Measurements from ENCODE around the gene CENPU.
A peak's percentile ranks its signal among the peaks of the same experiment; 100 is the strongest.
"Not testable (repeated sequence)": the region's sequence is repeated elsewhere in the genome, so short reads cannot be mapped to it uniquely, and the experiment has no call there.

Gene CENPU

GRCh38 chr4:184751585-184751956, 17.7 kb upstream of the CENPU start:
- peak; percentile 5 to 38 for DNase-seq

DNA sequence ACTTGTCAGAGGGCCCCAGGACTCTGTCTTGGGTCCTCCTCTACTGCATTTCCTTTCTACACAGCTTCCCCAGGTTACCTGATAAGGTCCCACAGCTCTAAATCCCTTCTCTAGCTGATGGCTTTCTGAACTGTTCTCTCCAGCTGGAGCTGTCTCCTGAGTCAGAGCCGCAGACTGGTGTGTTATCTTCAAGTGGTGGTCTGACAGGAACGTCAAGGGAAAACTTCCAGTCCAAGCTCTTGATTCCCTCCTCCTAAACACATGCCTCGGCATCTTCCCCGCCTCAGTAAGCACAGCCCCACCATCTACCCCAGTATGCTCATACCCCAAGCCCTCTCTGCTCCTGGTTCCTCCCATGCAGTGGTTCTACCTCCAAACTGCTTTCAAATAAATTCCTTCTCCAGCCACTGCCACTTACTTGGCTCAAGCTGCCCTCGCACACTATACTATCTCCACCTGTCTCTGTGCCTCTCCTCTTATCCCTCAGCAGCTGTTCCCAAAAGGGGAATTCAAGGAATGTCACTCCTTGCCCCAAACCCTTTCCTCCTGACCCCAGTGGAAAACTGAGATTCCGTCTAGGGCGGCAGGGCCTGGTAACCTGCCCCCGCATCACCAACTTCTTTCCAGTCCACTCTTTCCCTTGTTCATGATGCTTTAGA, 17.2 kb upstream of the CENPU start:
- no peak for DNase-seq

DNA sequence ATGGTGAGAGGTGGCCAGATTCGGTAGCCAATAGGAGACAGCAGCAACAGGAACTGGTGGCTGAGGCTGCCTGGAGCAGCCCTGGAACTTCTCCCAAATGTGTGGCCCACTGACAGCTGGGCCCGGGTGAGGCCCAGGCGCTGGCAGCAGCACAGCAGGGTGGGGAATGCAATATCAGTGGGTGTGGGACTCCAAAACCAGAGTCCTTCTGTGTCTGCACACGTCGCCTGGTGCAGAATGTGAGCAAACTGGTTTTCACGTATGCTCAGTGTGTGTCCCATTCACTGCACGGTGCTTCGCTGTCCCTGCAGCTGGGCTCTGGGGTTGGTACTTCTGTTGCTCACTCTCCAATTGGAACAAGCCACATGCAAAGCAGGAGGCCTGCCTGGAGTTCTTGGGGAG, 14.4 kb upstream of the CENPU start:
- DNase-seq = peak in 1 of 2 experiments; percentile 18

- DNase-seq = peak in 1 of 2 experiments; percentile 14
These were observed 13.3 kb upstream of the CENPU start for GRCh38 chr4:184747034-184747830.

DNA sequence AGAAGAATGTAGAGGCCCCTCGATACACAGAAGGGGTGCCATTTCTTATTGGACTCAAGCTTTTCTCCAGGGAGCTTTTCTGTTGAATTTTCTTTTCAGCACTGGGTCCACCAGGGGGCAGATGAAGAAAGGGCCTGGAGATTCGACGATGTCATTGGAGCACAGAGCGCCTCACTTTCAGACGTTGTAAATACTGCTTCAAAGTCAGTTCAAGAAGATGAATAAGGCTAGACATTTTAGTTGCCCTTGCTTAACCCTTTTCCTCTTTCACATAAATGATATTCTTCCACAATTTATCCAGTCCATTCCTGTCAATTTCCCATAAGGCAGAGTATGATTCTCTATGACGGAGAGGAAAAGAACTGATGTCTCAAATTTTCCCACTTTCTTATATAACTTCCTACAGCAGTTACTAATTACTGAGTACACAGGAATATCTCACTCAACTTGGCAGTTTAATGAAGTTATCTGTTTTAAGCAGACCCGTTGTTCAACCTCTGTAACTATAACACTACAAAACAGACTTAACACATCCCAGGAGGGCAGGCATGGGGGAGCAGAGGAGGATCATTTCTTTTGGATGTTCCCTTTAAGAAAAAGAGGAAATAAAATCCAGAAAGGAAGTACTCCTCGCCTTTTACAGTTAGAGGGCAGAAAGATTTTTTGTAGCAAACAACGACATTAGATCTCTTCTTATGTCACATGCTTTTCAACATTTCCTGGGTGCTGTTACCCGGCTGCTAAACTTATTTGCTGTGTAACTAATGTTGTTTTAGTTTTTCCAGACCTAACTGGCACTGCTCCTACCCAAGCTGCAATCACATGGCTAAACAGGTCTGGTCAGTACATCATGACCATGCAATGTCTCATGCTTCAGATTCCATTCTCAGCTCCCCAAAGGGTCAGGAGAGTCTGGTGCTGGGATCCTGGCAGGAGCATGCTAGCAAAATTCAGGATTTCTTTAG, 12.2 kb upstream of the CENPU start:
- peak; percentile 98 for DNase-seq

DNA sequence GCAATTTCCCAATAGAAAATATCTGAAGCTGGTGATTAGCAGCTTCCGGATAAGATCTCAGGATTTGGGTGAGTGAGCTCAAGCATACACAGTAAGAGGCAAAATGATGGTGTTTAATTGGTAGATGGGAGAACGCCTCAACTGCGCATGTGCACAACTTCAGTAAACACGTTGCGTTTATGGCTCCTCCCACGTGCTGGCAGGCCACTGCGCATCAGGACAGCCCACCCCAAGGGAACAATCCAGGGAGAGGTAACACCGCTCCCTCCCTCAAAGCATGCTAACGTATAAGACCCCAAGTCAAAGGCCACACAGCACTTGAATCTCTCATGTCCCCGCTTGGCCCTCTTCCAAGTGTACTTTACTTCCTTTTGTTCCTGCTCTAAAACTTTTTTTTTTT, 10.3 kb upstream of the CENPU start:
- DNase-seq = no peak

- DNase-seq = no peak
These were observed 9.8 kb upstream of the CENPU start for GRCh38 chr4:184743650-184744049.

GRCh38 chr4:184741651-184742050, 7.8 kb upstream of the CENPU start:
- not testable (repeated sequence) for DNase-seq

DNA sequence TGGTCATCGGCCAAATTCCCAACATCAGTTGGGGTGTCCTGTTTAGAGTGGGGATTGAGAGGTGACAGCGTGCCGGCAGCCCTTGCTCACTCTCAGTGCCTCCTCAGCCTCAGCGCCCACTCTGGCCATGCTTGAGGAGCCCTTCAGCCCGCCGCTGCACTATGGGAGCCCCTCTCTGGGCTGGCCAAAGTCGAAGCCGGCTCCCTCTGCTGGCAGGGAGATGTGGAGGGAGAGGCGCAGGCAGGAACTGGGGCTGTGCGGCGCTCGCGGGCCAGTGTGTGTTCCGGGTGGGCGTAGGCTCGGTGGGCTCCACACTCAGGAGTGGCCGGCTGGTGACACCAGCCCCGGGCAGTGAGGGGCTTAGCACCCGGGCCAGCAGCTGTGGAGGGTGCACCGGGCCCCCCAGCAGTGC, 7.1 kb upstream of the CENPU start:
- no peak for DNase-seq

DNA sequence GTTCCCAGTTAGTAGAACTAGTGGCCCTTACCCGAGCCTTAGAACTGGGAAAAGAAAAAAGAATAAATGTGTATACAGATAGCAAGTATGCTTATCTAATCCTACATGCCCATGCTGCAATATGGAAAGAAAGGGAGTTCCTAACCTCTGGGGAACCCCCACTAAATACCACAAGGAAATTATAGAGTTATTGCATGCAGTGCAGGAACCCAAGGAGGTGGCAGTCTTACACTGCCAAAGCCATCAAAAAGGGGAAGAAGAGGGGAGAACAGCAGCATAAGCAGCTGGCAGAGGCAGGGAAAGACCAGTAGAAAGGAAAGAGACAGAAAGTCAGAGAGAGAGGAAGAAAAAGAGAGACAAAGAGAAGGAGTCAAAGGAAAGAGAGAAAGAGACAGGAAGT, 5.7 kb upstream of the CENPU start:
- peak; percentile 69 to 72 for DNase-seq

DNA sequence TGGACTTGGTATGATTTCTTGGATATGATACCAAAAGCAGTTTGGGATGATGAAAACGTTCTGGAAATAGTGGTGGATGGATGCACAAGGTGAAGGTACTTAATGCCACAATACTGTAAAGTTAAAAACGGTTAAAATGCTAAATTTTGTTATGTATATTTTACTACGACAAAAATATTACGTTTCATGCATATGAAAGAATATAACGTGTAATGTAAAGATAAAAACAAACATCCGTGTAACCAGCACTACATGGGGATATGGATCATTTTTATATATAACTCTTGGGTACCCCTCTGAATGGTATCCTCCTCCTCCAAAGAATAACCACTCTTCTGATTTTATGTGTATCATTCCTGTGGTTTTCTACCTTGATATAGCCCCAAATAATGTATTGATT, 862 bp upstream of the CENPU start:
- DNase-seq = no peak

- no peak for DNase-seq
These were observed 1.8 kb downstream of the CENPU start for GRCh38 chr4:184732126-184732525.

- no peak for DNase-seq
These were observed 2.8 kb downstream of the CENPU start for GRCh38 chr4:184731056-184731455.

GRCh38 chr4:184729946-184730345, 4.0 kb downstream of the CENPU start:
- DNase-seq = no peak

DNA sequence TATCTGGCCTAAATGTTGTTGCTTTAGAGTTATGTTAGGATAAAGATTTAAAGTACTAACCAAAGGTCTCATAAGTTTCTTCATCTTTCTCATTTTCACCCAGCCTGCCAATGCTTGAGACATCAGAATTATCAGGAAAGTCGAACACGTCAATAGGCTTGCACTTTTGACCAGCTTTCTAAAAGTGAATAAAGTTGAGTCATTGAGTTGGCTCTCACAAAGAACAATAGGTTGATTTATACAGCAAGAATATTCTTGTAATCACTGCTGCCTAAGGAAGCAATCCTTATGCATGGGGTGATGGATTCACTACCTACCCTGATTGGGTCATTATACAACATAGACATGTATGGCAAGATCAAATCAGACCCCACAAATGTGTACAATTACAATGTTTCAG, 5.0 kb downstream of the CENPU start:
- no peak for DNase-seq

GRCh38 chr4:184727430-184727829, 6.5 kb downstream of the CENPU start:
- peak; percentile 33 to 38 for DNase-seq

GRCh38 chr4:184722798-184723197, 11.1 kb downstream of the CENPU start:
- peak; percentile 32 to 34 for DNase-seq

DNA sequence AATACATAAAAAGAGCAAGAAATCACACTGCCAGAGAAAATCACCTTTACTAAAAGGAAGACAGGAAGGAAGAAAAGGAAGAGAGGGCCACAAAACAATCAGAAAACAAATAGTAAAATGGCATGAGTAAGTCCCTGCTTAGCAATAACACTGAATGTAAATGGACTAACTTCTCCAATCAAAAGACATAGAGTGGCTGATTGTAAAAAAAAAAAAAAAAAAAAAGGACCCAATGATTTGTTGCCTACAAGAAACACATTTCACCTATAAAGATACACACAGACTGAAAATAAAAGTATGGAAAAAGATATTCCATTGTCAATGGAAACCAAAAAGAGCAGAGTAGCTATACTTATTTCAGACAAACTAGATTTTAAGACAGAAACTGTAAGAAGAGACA, 12.6 kb downstream of the CENPU start:
- DNase-seq = no peak

DNA sequence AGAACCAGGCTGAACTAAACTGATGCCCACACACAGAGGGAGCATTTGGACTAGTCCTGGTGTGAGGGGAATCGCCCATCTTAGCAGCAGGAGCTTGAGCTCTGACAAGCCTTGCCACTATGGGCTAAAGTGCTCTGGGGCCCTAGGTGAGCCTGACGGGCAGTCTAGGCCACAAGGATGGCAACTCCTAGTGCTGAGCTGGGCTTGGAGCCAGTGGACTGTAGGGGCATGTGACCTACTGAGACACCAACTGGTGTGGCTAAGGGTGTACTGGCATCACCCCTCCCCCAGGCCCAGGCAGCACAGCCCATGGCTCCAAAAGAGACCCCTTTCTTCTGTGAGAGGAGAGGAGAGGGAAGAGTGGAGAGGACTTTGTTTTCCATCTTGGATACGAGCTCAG, 14.5 kb downstream of the CENPU start:
- no peak for DNase-seq

GRCh38 chr4:184715526-184715925, 18.4 kb downstream of the CENPU start:
- no peak for DNase-seq

DNA sequence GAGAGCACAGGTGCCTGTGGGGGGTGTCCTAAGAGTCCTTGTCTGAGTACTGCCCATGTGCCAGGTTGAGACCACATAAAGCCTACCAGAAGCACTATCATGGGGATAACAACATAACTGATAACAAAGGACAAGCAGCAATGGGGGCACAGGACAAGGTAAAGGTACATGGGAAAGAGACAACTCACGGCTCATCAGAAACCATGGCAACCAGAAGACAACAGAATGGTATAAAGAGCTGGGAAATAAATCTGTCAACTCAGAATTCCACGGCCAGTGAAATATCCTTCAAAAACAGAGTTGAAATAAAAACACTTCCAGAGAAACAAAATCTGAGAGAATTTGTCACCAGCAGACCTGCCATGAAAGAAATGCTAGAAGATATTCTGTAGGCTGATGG, 20.0 kb downstream of the CENPU start:
- no peak for DNase-seq

DNA sequence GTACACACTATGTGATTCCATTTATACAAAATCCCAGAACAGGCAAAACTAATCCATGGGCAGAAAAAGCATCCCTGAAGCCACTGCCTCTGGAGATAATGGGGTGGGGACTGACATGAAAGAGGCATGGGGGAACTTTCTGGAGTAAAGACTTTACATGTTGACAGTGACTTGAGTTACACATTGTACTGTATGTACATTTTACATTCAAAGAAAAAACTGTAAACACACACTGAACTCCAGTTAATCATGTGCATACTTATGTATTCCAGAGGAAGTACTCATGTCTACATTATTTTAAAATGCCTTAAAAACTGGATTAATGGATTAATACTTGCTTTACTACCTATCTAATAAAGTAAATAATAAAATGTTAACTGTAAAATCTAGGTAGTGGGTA, 21.6 kb downstream of the CENPU start:
- DNase-seq = no peak

- no peak for DNase-seq
These were observed 27.4 kb downstream of the CENPU start for GRCh38 chr4:184706453-184706852.
